Subcutaneous adipose tissue (tissue), 4 donors: ENCODE measurements around the gene RTN4R. TPM values are rescaled to one million over a fixed set of nuclear protein-coding genes. Genes with fewer than 3 reads are reported as not detected.

Source experiments
- CTCF ChIP-seq: fragments of 450-650 bp; IDR thresholded peaks from one replicate; pipeline ENCODE4 v1.5.1; 2016; ENCODE audit warnings: low read depth, mild to moderate bottlenecking, control low read depth, antibody characterized with exemption, moderate library complexity
- total RNA-seq, 4 donors: library from RNA; depleted of rRNA; stranded (reverse); fragments of >200 nt; gene quantifications; one replicate each; pipeline ENCODE4 v1.1.0, GENCODE V29; 2016

Gene RTN4R
- total RNA-seq, 4 donors from 2014 or later, result 0.68 to 0.82 TPM; not detected in 2

DNA sequence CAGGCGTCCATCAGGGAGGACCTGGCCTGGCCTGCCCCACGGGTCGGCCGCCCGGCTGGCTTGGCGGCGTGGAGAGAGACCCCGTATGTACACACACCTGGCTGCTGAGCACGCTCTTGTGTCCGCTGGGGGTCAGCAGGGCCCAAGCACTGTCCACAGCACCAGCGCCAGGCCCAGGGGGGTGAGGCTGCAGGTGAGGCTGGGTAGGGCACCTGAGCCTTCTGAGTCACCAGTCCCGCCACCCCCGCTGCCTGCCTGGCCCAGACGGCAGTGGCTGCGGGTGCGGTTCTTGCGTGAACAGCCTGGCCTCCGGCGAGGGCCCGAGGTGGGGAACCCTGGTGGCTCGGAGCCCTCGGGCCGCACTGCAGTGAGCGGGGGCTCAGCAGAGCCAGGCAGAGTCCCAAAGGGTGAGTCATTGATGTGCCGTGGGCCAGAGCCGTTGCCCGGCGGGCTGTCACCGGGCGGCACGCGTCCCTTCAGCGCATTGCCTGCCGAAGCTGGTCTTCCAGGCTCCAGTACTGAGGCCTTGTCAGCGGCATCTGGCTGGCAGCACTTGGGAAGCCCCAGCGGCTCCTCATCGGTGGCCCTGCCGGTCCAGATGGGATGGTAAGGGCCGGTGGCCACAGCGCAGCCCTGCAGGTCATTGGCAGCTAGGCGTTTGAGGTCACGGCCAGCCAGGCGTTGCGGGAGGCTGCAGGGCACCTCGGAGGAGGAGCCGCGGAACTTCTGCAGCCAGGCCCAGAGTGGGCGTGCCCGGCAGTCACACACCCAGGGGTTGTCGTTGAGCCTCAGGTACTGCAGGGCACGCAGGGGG lies 26.3 kb downstream of the RTN4R start:
- no peak for TF ChIP-seq CTCF

DNA sequence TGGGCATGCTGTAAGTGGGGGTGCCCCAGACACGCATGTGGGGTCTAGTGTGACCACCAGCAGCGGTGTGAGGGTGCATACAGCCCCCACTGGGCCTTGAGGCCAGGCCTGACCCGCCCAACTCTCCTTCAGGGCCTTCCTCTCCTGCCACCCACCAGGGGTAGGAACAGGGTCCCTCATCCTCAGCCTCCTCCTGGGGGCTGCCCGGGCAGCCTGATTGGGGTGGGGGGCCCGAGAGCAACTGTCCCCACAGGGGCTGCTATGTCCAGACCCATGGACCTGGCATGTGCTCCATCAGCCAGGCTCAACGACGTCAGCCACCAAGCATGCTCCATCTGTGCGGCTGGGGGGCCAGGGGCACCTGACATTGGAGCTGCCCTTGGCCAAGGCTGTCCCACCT lies 27.2 kb downstream of the RTN4R start:
- no peak for TF ChIP-seq CTCF

- no peak for TF ChIP-seq CTCF
These were observed 27.7 kb downstream of the RTN4R start for GRCh38 chr22:20240447-20240764.

DNA sequence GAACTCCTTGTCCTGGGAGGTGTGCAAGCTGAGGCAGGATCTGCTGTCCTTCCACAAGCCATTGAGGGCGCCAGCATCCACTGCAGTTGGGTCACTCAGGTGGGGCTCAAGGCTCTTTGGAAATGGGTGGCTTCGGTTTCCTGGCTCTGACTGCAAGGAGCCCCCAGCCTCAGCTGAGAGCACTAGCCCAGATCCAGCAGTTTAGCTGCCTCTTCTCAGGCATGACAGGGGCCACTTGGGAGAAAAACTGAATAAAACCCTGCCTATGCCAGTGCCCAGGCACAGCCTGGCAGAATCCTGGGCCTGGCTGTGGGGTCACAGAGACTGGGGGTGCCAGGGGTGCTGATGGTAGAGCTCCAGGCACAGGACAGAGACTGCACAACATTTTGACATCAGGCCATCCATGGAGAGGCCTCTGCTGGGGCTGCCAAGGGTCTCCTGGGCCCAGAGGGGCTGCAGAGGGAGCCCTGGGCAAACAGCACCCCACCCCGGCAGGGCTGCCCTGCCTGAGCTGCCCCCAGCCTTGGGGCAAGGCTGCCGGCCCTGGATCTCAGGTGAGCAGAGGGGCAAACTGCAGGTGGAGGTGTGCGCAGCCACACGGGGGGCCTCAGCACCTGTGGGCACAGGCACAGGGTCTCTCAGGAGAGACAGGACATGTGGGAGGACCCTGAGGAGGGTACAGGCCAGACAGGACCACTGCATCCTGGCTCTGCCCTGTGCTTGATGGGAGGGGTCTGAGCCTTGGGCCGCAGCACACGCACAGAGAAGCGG lies 28.3 kb downstream of the RTN4R start:
- no peak for TF ChIP-seq CTCF

DNA sequence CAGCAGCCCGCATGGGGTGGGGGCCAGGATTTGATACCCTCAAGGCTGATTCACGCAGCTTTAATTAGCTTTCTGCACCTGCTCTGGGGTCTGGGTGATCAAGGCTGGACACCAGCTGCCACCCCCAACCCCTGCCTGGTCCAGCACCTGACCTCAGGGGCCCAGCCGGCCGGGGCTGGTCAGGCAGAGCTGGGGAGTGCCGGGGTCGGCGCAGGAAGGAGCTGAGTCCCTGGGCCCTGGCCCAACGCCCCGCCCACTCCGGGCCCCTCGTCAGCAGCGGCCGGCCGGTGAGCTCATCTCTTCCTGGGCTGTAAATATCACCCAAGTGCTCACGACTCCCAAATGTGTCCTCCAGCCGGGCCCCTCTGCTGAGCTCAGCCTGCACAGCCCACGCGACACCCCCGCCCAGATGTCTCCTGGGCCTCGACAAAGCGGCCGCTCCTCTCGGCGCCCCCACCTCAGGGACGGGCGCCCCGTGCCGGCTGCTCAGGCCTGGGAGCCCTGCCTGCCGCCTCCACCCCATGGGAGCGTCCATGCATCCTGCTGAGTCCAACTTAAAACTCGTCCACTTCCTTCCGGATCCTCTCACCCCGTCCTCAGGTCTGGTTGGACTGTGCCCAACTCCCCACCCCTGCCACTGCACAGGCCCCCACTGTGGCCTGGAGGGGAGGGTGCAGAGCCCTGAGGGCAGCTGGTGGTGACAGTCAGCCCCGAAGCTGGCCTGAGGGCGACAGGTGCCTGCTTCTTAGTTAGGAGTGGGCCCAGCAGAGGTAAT lies 29.0 kb downstream of the RTN4R start:
- TF ChIP-seq CTCF, result no peak

GRCh38 chr22:20238536-20238900 lies 29.6 kb downstream of the RTN4R start:
- TF ChIP-seq CTCF, result no peak
